ENCODE data around the gene FOLR1. TPM values are rescaled to one million over a fixed set of nuclear protein-coding genes. Genes with fewer than 3 reads are reported as not detected.

FOLR1 gene
- total and polyA plus RNA-seq, 10 of the 15 experiments (the other 5 are each of a cell fraction or from before 2014, with no cell fraction given), result not detected

- POLR2A ChIA-PET, result interaction anchor here (1.2 kb wide), 1 partner anchor 13 kb away, joined by 7 read pairs; no protein-coding TSS in a partner anchor
- H3K27ac ChIP-seq (ENCODE audit: control insufficient read depth, insufficient read depth), result no peak overlapping the region
- no peak for FAIRE-seq
- peaks cover 2% of the 10 kb centered on the region; the same call in 1 of the 2 replicates for H3K4me1 ChIP-seq (ENCODE audit: control insufficient read depth, insufficient read depth, low read length)
- H3K36me3 ChIP-seq (ENCODE audit: control insufficient read depth in 2 of 2, insufficient read depth in 2 of 2, low read length in 1 of 2), result no peaks in the 10 kb centered on the region
- no peak for ATAC-seq
- H2AFZ ChIP-seq (ENCODE audit: control insufficient read depth, low read depth, low read length), result no peak overlapping the region
- no peak overlapping the region for H3K4me3 ChIP-seq
- in situ Hi-C loops (cut with MboI), result no loop called here
- RAD21 ChIA-PET (ENCODE audit: unreplicated experiment), result no interaction called here
- DNase-seq (ENCODE audit: low read depth, low spot score), result no peak
- no peaks in the 10 kb centered on the region for H3K79me2 ChIP-seq (ENCODE audit: control insufficient read depth, insufficient read depth, low read length)
- no peak overlapping the region for H3K9ac ChIP-seq (ENCODE audit: control insufficient read depth, insufficient read depth, low read length)
- peaks cover 2% of the 10 kb centered on the region for H3K9me3 ChIP-seq (replicated peaks; ENCODE audit: control insufficient read depth, insufficient read depth, low read length)
- H4K20me1 ChIP-seq (ENCODE audit: control insufficient read depth, insufficient read depth), result no peaks in the 10 kb centered on the region
- intact Hi-C loops (cut with micrococcal nuclease; ENCODE audit: unreplicated experiment), result no loop called here
- TF ChIP-seq MEF2B (IDR thresholded peaks at IDR 0.05; ENCODE audit: partially characterized antibody, poor library complexity, severe bottlenecking), result no peak
- CTCF ChIA-PET, result interaction anchor here (1.3 kb wide), 1 partner anchor 58 kb away, joined by 4 read pairs; no protein-coding TSS in a partner anchor
- WGBS (ENCODE audit: insufficient coverage, insufficient replicate concordance, low lambda C conversion rate, missing lambda C conversion rate), result 49% methylated on average over 4 of the region's 4 CpGs
- no peaks in the 10 kb centered on the region for H3K27me3 ChIP-seq (replicated peaks in 1 of 2; ENCODE audit: control insufficient read depth in 2 of 2, insufficient read depth in 2 of 2, low read length in 1 of 2)
- BruUV-seq (replicated peaks), result no TSS peak
- SMC1A ChIA-PET (ENCODE audit: uncharacterized antibody, unreplicated experiment), result interaction anchor here (0.9 kb wide), 1 partner anchor 26 kb away, joined by 4 read pairs; no protein-coding TSS in a partner anchor
- no peak overlapping the region for H3K4me2 ChIP-seq (ENCODE audit: control insufficient read depth, insufficient read depth)
Measured at GRCh38 chr11:72209101-72209500, 17.2 kb downstream of the FOLR1 start.

- Histone ChIP-seq H4K20me1 (ENCODE audit: control insufficient read depth, insufficient read depth) (no peaks in the 10 kb centered on the region), H3K9ac (ENCODE audit: control insufficient read depth, insufficient read depth, low read length) (no peak within 1 kb of the TSS), H3K4me1 (ENCODE audit: control insufficient read depth, insufficient read depth, low read length) (peaks cover 7% of the 10 kb centered on the region), H3K27me3 (replicated peaks in 1 of 2; ENCODE audit: control insufficient read depth in 2 of 2, insufficient read depth in 2 of 2, low read length in 1 of 2) (no peaks in the 10 kb centered on the region), H3K36me3 (ENCODE audit: control insufficient read depth in 2 of 2, insufficient read depth in 2 of 2, low read length in 1 of 2) (no peaks in the 10 kb centered on the region), H3K9me3 (replicated peaks; ENCODE audit: control insufficient read depth, insufficient read depth, low read length) (no peaks in the 10 kb centered on the region), H3K4me3 (no peak within 1 kb of the TSS), H2AFZ (ENCODE audit: control insufficient read depth, low read depth, low read length) (no peak within 1 kb of the TSS), H3K4me2 (ENCODE audit: control insufficient read depth, insufficient read depth) (no peak within 1 kb of the TSS), H3K27ac (ENCODE audit: control insufficient read depth, insufficient read depth) (no peak within 1 kb of the TSS), H3K79me2 (ENCODE audit: control insufficient read depth, insufficient read depth, low read length) (no peaks in the 10 kb centered on the region)
- WGBS (ENCODE audit: insufficient coverage, insufficient replicate concordance, low lambda C conversion rate, missing lambda C conversion rate), result 56% methylated on average over 6 of the region's 6 CpGs
- BruUV-seq (replicated peaks), result no TSS peak
- ATAC-seq, result no peak
- TF ChIP-seq IRF3 (IDR thresholded peaks at IDR 0.05) (no peak), NR2C2 (IDR thresholded peaks at IDR 0.05; ENCODE audit: borderline replicate concordance, control insufficient read depth, insufficient read length, low read depth) (no peak), ZBED1 (IDR thresholded peaks at IDR 0.05; ENCODE audit: borderline replicate concordance) (no peak), RAD51 (IDR thresholded peaks at IDR 0.05) (no peak), POLR2AphosphoS5 (IDR thresholded peaks at IDR 0.05; ENCODE audit: low read length) (no peak), BCL3 (IDR thresholded peaks at IDR 0.05; ENCODE audit: borderline replicate concordance, insufficient read depth, low read depth, low read length, poor library complexity, severe bottlenecking) (no peak), POLR2AphosphoS2 (IDR thresholded peaks at IDR 0.05; ENCODE audit: low read depth, low read length) (no peak), STAT3 (IDR thresholded peaks at IDR 0.05; ENCODE audit: low read depth, low read length) (no peak), FOXK2 (IDR thresholded peaks at IDR 0.05) (no peak)
- ChIA-PET SMC1A (ENCODE audit: uncharacterized antibody, unreplicated experiment) (interaction anchor here (1.0 kb wide), 1 partner anchor 33 kb away, joined by 5 read pairs; no protein-coding TSS in a partner anchor), RAD21 (ENCODE audit: unreplicated experiment) (no interaction called here), POLR2A (interaction anchor here (0.5 kb wide), 1 partner anchor 57 kb away, joined by 3 read pairs; no protein-coding TSS in a partner anchor), CTCF (interaction anchor here (1.2 kb wide), 1 partner anchor 33 kb away, joined by 3 read pairs; no protein-coding TSS in a partner anchor)
- in situ Hi-C loops (cut with MboI) (no loop called here), intact Hi-C loops (cut with micrococcal nuclease; ENCODE audit: unreplicated experiment) (no loop called here)
- no peak for DNase-seq (ENCODE audit: low read depth, low spot score)
- FAIRE-seq, result no peak
Measured at GRCh38 chr11:72216638-72217037, 24.7 kb downstream of the FOLR1 start, which contains the start of gene FOLR2. TSS of gene FOLR2 (plus strand) at chr11:72216794. CDS start at chr11:72218585, 1,791 bp downstream.
